Activated T-cell treated with anti-CD3 and anti-CD28 coated beads, Interleukin-2, amount 50 U/mL, for 72 hours (primary cell): ENCODE measurements around the gene TNIP3. TPM values are rescaled to one million over a fixed set of nuclear protein-coding genes. Genes with fewer than 3 reads are reported as not detected.

Experiments
- ATAC-seq, 2 donors: fragments of 150-1000 bp; cut with Tn5 transposase; replicated peaks in 1 of 2; 2 replicates each; pipeline ENCODE4 v1.10.0; 2021; ENCODE audit warnings: moderate library complexity in 2 of 2, mild to moderate bottlenecking in 1 of 2
- DNase-seq, 2 donors: peaks; one replicate each; pipeline ENCODE4 v3.0.0; 2021 to 2022; ENCODE audit warnings: mixed read lengths in 1 of 2
- H3K27ac Mint-ChIP-seq: one replicate; pipeline ENCODE4 v1.8.0; 2022; ENCODE audit warnings: mild to moderate bottlenecking, moderate library complexity, mixed read lengths
- H3K27me3 Mint-ChIP-seq: one replicate; pipeline ENCODE4 v1.8.0; 2022; ENCODE audit warnings: low read depth, mixed read lengths
- H3K36me3 Mint-ChIP-seq, 2 donors: one replicate each; pipeline ENCODE4 v1.8.0; 2022; ENCODE audit warnings: mixed read lengths in 2 of 2, mild to moderate bottlenecking in 1 of 2; ENCODE audit not compliant: insufficient read depth in 2 of 2
- H3K4me1 Mint-ChIP-seq: one replicate; pipeline ENCODE4 v1.8.0; 2022; ENCODE audit warnings: low read depth, mixed read lengths
- H3K4me3 Mint-ChIP-seq, 2 donors: one replicate each; pipeline ENCODE4 v1.8.0; 2022; ENCODE audit warnings: mild to moderate bottlenecking in 2 of 2, mixed read lengths in 2 of 2, moderate library complexity in 2 of 2
- H3K9me3 Mint-ChIP-seq, 2 donors: one replicate each; pipeline ENCODE4 v1.8.0; 2022; ENCODE audit warnings: mixed read lengths in 2 of 2
- total RNA-seq, 2 donors: library from RNA; stranded (reverse); gene quantifications; one replicate each; pipeline ENCODE4 v1.2.3, GENCODE V29; 2022

TNIP3 gene
- total RNA-seq, 2 donors from 2014 or later: 2.3 to 6.1 TPM

DNA sequence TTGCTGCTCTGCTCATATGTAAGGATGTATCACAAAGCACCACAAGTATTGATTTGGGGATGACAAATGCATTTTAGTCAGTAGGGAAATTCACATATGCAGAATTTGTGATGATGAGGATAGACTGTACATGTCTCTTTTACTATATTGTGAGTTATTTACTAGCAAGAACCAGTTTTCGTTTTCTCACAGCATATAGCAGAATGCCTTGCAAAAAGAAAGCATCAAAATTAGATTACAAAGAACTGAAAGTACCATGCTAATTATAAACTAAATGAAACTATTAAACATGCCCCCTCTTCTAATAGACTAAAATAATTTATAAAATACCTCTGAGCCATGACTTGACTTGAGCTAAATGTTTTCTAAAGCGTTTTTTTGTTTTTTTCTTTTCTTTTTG, 20.1 kb downstream of the TNIP3 start:
- no peak for DNase-seq
- Mint-ChIP-seq H3K4me3 (no peak overlapping the region), H3K9me3 (no peaks in the 10 kb centered on the region), H3K27ac (no peak overlapping the region), H3K36me3 (peaks cover 0 to 7% of the 10 kb centered on the region in 2 donors), H3K27me3 (peaks cover 6% of the 10 kb centered on the region), H3K4me1 (peaks cover 53% of the 10 kb centered on the region)
- no peak for ATAC-seq

DNA sequence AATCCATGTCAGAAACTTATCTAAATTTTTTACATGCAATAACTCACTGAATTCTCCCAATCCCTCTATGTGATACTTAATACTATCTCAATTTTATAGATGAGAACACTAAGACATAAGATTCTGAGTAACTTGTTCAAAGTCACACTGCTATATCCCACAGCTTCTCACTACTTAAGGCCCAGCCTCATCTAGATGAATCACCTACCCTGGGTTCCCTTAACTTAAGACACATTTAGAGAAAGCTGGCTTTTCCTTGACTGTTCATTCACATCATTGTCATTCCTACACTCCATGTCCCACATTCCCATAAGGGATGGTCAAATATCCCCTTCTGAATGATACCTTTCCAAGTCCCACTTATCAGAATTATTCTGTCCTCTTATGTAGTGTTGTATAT, 21.0 kb downstream of the TNIP3 start:
- ATAC-seq (no peak), DNase-seq (no peak)
- Mint-ChIP-seq H3K27ac (no peak overlapping the region), H3K9me3 (no peaks in the 10 kb centered on the region), H3K27me3 (peaks cover 6% of the 10 kb centered on the region), H3K4me1 (peaks cover 57% of the 10 kb centered on the region), H3K36me3 (peaks cover 0 to 4% of the 10 kb centered on the region in 2 donors), H3K4me3 (no peak overlapping the region)

DNA sequence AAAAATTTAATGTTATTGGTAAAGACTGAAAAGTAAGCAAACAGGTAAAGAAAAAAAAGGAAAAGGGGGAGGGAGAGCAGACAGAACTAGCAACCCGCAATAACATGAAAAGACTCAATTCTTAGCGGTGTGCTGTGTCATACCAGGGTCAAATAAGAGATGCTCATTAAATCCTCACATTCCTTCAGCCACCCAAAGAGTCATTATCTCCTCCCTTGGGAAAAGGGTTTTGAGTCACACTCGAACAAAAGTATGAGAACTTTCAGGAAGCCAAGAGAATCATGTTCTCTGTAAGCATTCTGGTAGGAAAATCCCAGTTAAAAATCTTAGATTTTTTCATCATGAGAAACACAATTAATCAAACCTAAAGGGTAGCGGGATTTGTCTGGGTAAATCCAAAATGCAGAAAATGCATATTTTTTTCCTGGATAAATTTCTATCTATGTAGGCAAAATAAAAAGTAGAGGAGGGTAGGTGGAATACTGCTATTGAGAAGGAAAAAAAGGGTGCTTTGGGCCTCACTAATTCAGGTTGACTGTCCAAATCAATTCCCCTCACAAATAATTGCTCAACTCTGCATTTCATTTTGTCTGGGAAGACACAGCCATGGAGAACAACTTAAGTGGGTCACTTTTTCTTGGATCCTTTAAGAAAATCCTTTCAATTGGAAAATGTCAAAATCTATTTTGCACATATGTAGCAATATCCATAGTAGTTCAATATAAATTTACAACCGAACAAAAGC, 23.2 kb downstream of the TNIP3 start:
- no peak overlapping the region for H3K4me3 Mint-ChIP-seq
- H3K9me3 Mint-ChIP-seq: no peaks in the 10 kb centered on the region
- H3K27me3 Mint-ChIP-seq: no peaks in the 10 kb centered on the region
- H3K4me1 Mint-ChIP-seq: peaks cover 56% of the 10 kb centered on the region
- no peak for ATAC-seq
- H3K36me3 Mint-ChIP-seq: peaks cover 0 to 2% of the 10 kb centered on the region in 2 donors
- no peak overlapping the region for H3K27ac Mint-ChIP-seq
- no peak for DNase-seq

DNA sequence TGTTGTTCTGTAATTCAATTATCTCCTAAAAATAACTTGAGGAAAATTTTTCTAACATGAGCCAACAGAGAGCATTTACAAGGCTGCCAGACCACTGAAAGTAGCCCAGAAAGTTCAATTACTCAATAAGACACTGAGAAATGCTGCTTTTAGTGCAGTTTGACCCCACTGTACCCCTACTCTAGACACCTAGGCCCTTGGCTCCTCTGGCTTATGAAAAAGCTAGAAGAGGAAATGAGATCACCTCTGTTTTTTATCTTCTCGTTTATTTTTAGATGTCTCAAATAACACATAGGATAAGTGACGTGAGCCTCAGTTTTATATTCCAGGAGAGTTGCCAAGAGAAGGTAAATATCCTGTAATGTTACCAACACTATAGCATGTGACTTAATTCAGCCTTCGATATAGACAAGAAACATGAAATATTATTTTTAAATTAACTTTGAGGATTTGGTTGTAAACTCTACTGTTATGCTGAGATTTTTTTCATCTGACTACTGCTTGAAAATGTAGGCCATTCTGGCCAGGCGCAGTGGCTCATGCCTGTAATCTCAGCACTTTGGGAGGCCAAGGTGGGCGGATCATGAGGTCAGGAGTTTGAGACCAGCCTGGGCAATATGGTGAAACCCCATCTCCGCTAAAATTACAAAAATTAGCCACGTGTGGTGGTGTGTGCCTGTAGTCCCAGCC, 24.4 kb downstream of the TNIP3 start:
- peak; percentile 42 to 49 for ATAC-seq
- Mint-ChIP-seq H3K27ac (peak overlapping the region; percentile 85), H3K4me3 (peak overlapping the region; percentile 10 to 33), H3K4me1 (peaks cover 65% of the 10 kb centered on the region), H3K9me3 (no peaks in the 10 kb centered on the region), H3K27me3 (no peaks in the 10 kb centered on the region), H3K36me3 (peaks cover 1 to 2% of the 10 kb centered on the region in 2 donors)
- peak in 1 of 2 donors; percentile 13 for DNase-seq

DNA sequence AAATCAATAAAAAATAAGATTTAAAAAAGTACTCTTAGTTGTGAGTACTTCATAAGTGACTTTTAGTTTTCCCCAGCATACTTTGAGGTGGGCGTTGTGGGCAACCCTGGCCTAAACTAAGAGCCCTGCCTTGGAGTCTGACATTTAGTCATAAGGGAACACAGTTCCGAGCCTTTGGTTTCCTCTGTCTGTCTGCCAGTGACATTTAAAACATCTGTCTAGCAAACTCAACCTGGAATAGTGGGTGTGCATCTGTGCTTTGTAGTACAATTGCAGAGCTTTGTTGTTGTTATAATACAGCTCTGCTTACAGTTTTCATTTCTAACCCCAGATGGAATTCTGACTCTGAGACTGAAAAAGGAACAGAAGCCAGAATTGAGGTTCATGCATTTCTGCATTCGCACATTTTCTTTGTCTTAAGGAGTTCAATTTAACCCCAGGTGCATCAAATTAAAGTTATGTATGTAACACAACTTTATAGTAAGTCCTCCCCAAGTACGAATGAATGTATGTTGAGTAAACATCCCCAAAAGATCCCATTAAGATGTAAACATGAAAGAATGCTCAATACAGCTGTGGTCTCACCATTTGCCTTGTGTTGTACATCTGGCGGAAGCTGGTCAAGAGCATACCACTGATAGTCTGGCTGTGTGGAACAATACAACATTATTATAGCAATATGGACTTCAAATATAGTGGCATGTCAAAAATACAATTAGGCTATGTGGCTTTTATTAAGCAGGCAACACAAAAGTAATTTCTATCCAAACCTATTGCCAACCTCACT, 25.9 kb downstream of the TNIP3 start:
- no peaks in the 10 kb centered on the region for H3K27me3 Mint-ChIP-seq
- no peaks in the 10 kb centered on the region for H3K9me3 Mint-ChIP-seq
- peak overlapping the region; percentile 32 to 70 for H3K4me3 Mint-ChIP-seq
- H3K36me3 Mint-ChIP-seq: peaks cover 2% of the 10 kb centered on the region in 2 donors
- H3K27ac Mint-ChIP-seq: peak overlapping the region; percentile 13
- peaks cover 51% of the 10 kb centered on the region for H3K4me1 Mint-ChIP-seq
- peak; percentile 43 to 70 for DNase-seq
- peak; percentile 91 to 93 for ATAC-seq

DNA sequence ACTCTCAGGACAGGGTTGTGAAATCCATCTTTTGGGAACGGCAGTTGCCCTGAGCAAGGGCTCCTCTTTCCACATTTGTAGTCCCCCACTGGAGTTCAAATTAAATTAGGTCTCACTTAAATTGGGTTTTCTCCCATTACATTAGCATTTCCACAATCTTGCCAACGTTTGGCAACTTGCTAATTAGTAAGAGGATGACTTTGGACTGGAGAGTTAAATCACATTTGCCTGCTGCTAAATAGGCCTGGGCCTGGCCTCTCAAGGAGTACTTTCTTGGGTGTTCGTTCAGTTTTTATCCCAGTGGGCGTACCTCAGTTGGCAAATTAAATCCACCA, 33.8 kb downstream of the TNIP3 start:
- Mint-ChIP-seq H3K36me3 (peaks cover 3 to 4% of the 10 kb centered on the region in 2 donors), H3K27ac (no peak overlapping the region), H3K4me1 (peaks cover 32% of the 10 kb centered on the region), H3K27me3 (peaks cover 5% of the 10 kb centered on the region), H3K9me3 (peaks cover 2 to 5% of the 10 kb centered on the region in 2 donors), H3K4me3 (no peak overlapping the region)
- no peak for DNase-seq
- ATAC-seq: no peak

DNA sequence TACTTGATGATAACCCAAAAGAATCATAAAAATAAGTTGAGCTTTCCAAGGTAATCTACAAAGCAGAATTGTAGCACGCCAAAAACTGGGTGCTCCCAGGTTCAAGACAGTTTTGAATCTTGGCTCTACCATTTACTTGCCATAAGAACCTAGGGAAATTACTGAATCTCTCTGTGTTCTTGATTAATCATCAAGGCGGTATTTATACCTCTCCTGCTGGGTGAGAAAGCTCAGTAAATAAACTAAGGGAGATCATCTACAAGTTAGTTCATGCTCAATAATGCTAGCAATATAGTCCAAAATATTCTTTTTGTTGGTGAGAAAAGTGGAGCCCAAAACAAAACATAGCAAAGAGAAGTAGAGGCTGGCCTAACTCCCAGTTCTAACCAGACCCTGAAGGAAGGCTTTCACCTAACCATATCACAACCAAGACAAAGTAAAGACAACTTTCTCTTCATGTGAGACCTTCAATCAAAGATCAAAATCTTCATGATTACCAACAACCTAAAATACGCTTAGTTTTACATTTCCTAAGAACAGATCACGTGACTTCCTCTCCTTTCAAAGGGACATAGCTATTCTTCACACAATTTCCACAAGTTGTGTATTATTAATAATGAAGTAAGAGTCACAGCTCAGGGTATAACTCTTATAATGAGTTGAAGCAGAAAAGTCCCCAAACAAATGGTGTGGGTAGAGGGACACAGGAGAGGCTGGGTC, 34.4 kb downstream of the TNIP3 start:
- no peak for ATAC-seq
- no peak for DNase-seq
- Mint-ChIP-seq H3K36me3 (peaks cover 3 to 4% of the 10 kb centered on the region in 2 donors), H3K27me3 (peaks cover 5% of the 10 kb centered on the region), H3K9me3 (peaks cover 2 to 5% of the 10 kb centered on the region in 2 donors), H3K27ac (no peak overlapping the region), H3K4me1 (peaks cover 27% of the 10 kb centered on the region), H3K4me3 (no peak overlapping the region)

DNA sequence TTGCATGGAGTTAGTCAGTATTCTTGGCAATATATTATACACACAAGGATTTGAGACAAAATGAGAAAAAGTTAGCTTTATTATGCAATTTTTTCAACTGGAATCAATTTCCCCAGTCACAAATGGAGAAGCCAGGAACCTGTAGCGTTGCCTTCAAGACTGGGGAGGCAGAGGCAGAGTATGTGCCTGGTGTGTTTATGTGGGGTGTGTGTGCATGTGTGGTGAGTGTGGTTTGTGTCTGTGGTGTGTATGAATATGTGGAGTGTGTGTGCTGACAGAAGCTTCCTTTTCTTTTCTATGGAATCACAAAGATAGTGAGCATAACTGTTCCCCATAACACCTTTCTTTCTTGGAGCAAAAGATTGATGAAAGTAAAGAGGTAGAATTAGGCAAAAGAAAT, 37.0 kb downstream of the TNIP3 start:
- Mint-ChIP-seq H3K9me3 (peaks cover 2 to 5% of the 10 kb centered on the region in 2 donors), H3K27ac (no peak overlapping the region), H3K36me3 (peaks cover 1 to 4% of the 10 kb centered on the region in 2 donors)

DNA sequence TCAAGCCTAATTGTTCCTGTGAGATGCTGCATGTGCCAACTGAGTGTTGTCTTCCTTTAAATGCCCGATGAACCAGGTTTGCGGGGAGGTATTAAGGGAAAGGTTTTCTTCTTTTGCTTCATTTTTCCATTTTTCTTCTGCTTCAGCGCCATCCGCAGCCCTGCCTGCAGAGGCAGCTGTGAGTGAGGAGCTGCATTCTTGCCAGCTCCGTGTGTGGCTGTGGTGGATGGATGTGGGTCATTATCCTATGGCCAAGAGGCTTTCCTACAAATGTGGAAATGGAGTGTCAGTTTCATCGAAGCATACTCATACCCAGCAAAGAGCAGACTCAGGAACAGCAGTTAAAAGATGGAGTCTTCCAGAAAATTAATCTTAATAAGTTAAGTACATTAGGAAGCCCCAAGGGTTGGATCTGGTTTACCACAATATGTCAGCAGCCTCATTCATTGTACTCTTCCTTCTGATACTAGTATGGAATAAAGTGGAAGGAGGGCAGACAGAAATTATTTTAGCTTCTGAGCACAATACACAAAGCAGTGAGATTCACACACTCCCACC, 37.6 kb downstream of the TNIP3 start:
- Mint-ChIP-seq H3K27ac (no peak overlapping the region), H3K4me3 (no peak overlapping the region), H3K36me3 (peaks cover 1 to 4% of the 10 kb centered on the region in 2 donors), H3K27me3 (peaks cover 5% of the 10 kb centered on the region), H3K9me3 (peaks cover 2 to 5% of the 10 kb centered on the region in 2 donors), H3K4me1 (peaks cover 26% of the 10 kb centered on the region)
- ATAC-seq: no peak
- DNase-seq: no peak

More for the DNA sequence above, 37.0 kb downstream of the TNIP3 start:
- Mint-ChIP-seq H3K4me1 (peaks cover 26% of the 10 kb centered on the region), H3K27me3 (peaks cover 5% of the 10 kb centered on the region), H3K4me3 (no peak overlapping the region)
- ATAC-seq: no peak
- no peak for DNase-seq

DNA sequence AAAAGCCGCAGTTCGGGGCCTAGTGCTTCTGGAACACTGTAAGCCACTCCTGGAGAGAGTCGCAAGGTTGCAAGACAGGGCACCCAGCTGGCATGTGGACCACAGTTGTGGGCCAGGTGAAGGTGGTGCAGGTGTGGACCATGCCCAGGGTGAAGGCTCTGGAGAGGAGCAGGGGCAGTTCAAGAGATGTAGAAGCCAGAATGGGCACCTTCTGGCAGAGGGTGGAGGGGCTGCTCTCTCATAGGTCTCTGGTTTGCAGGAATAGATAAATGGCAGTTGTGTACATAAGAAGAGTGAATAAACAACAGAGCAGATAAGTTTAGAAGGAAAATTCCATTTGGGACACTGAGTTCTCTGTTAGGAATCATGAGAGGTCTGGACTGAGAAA, 38.6 kb downstream of the TNIP3 start:
- Mint-ChIP-seq H3K4me3 (no peak overlapping the region), H3K9me3 (peaks cover 2 to 5% of the 10 kb centered on the region in 2 donors), H3K27ac (no peak overlapping the region), H3K4me1 (peaks cover 26% of the 10 kb centered on the region), H3K27me3 (peaks cover 5% of the 10 kb centered on the region), H3K36me3 (peaks cover 1 to 4% of the 10 kb centered on the region in 2 donors)
- no peak for DNase-seq
- no peak for ATAC-seq

DNA sequence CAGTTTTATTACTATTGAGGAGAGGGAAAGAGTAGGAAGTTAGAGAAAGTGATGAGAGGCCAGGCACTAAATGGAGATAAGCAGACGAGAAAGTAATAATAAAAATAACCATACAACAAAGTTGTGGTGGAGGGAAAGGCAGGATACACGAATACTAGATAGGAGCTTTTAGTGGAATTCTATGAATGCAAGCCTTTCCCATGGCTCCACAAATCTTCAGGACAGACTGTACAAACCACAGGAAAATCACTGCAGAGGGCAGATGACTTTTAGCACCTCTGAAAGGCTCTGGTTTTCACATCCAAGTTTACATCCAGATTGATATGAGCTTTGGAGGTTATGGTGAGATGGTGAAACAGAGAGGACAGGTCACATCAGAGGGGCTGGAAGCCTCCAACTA, 41.5 kb downstream of the TNIP3 start:
- Mint-ChIP-seq H3K9me3 (peaks cover 0 to 3% of the 10 kb centered on the region in 2 donors), H3K36me3 (peaks cover 1 to 3% of the 10 kb centered on the region in 2 donors), H3K27me3 (peaks cover 5% of the 10 kb centered on the region), H3K27ac (peak overlapping the region; percentile 64), H3K4me1 (peaks cover 21% of the 10 kb centered on the region), H3K4me3 (no peak overlapping the region)
- DNase-seq (no peak), ATAC-seq (no peak)

DNA sequence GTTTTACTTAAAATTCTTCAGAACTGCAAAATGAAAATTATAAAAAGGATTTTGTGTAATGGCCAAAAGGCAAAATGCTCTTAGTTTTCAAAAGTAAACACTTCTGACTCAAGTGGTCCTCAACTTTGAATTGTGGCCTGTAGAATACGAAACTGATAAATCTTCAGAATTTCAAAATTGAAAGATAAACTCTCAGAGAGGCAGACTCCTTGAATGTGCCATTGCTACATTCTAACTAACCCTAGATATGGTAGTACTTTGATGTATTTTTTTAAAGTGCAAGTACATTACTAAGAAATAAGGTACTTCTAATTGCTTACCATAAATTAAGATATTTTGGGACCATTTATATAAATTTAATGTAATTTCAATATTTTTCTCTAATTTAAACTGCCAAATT, 44.4 kb downstream of the TNIP3 start:
- H3K9me3 Mint-ChIP-seq: no peaks in the 10 kb centered on the region
- H3K4me3 Mint-ChIP-seq: no peak overlapping the region
- no peaks in the 10 kb centered on the region for H3K27me3 Mint-ChIP-seq
- H3K36me3 Mint-ChIP-seq: no peaks in the 10 kb centered on the region
- ATAC-seq (no peak), DNase-seq (no peak)
- H3K27ac Mint-ChIP-seq: no peak overlapping the region
- peaks cover 11% of the 10 kb centered on the region for H3K4me1 Mint-ChIP-seq
